ENCODE data around the gene TMEM131L.
"Not testable (repeated sequence)": the region's sequence is repeated elsewhere in the genome, so short reads cannot be mapped to it uniquely, and the experiment has no call there.

Gene TMEM131L

GRCh38 chr4:153466081-153466948 lies at the start of gene TMEM131L:
Gene TMEM131L (plus strand): TSS chr4:153466360. CDS start chr4:153466398, 38 bp downstream.
- peak; percentile 88 for DNase-seq (ENCODE audit: low spot score)

- DNase-seq (ENCODE audit: low spot score), result not testable (repeated sequence)
Measured at GRCh38 chr4:153416456-153416855, 49.7 kb upstream of the TMEM131L start.

- no peak for DNase-seq (ENCODE audit: low spot score)
Measured at GRCh38 chr4:153418121-153418520, 48.0 kb upstream of the TMEM131L start.

- no peak for DNase-seq (ENCODE audit: low spot score)
Measured at GRCh38 chr4:153418558-153418957, 47.6 kb upstream of the TMEM131L start.

- DNase-seq (ENCODE audit: low spot score), result no peak
Measured at GRCh38 chr4:153419029-153419428, 47.1 kb upstream of the TMEM131L start.

- no peak for DNase-seq (ENCODE audit: low spot score)
Measured at GRCh38 chr4:153419673-153420278, 46.4 kb upstream of the TMEM131L start.

- DNase-seq (ENCODE audit: low spot score), result no peak
Measured at GRCh38 chr4:153420361-153420760, 45.8 kb upstream of the TMEM131L start.

GRCh38 chr4:153421941-153422340 lies 44.2 kb upstream of the TMEM131L start:
- no peak for DNase-seq (ENCODE audit: low spot score)

GRCh38 chr4:153426207-153426885 lies 39.8 kb upstream of the TMEM131L start:
- no peak for DNase-seq (ENCODE audit: low spot score)

GRCh38 chr4:153427363-153428071 lies 38.6 kb upstream of the TMEM131L start:
- no peak for DNase-seq (ENCODE audit: low spot score)

- no peak for DNase-seq (ENCODE audit: low spot score)
Measured at GRCh38 chr4:153428941-153429475, 37.2 kb upstream of the TMEM131L start.

GRCh38 chr4:153432965-153433753 lies 33.0 kb upstream of the TMEM131L start:
- no peak for DNase-seq (ENCODE audit: low spot score)

GRCh38 chr4:153433754-153434105 lies 32.4 kb upstream of the TMEM131L start:
- no peak for DNase-seq (ENCODE audit: low spot score)

- DNase-seq (ENCODE audit: low spot score), result no peak
Measured at GRCh38 chr4:153434190-153434589, 32.0 kb upstream of the TMEM131L start.

- no peak for DNase-seq (ENCODE audit: low spot score)
Measured at GRCh38 chr4:153438916-153439756, 27.0 kb upstream of the TMEM131L start.

- no peak for DNase-seq (ENCODE audit: low spot score)
Measured at GRCh38 chr4:153439831-153440230, 26.3 kb upstream of the TMEM131L start.

- DNase-seq (ENCODE audit: low spot score), result no peak
Measured at GRCh38 chr4:153440475-153440874, 25.7 kb upstream of the TMEM131L start.

GRCh38 chr4:153447175-153447905 lies 18.8 kb upstream of the TMEM131L start:
- DNase-seq (ENCODE audit: low spot score), result no peak

GRCh38 chr4:153448003-153448731 lies 18.0 kb upstream of the TMEM131L start:
- no peak for DNase-seq (ENCODE audit: low spot score)

Data from left forelimb (tissue), 1 donor.